DMS153 (cell line): ENCODE data around the gene TEX54.
"Not testable (repeated sequence)": the region's sequence is repeated elsewhere in the genome, so short reads cannot be mapped to it uniquely, and the experiment has no call there.

Experiments used
- DNase-seq: peaks from one replicate; lab custom pipeline; 2025; lab: John Stamatoyannopoulos, UW

The TEX54 gene

GRCh38 chr11:62832336-62833234 lies at the start of gene TEX54:
Gene TEX54, minus strand, starts transcription at chr11:62832841.
- DNase-seq = no peak

GRCh38 chr11:62882431-62882749 lies 49.7 kb upstream of the TEX54 start:
- no peak for DNase-seq

- peak; percentile 80 for DNase-seq
These were observed 49.2 kb upstream of the TEX54 start for GRCh38 chr11:62881579-62882430.

GRCh38 chr11:62880803-62881578 lies 48.4 kb upstream of the TEX54 start, which contains the start of gene SLC3A2:
Gene SLC3A2, plus strand, starts transcription at chr11:62880896. Its CDS starts 128 bp downstream, at chr11:62881024.
- DNase-seq = peak; percentile 80

GRCh38 chr11:62880231-62880802 lies 47.7 kb upstream of the TEX54 start:
- no peak for DNase-seq

DNA sequence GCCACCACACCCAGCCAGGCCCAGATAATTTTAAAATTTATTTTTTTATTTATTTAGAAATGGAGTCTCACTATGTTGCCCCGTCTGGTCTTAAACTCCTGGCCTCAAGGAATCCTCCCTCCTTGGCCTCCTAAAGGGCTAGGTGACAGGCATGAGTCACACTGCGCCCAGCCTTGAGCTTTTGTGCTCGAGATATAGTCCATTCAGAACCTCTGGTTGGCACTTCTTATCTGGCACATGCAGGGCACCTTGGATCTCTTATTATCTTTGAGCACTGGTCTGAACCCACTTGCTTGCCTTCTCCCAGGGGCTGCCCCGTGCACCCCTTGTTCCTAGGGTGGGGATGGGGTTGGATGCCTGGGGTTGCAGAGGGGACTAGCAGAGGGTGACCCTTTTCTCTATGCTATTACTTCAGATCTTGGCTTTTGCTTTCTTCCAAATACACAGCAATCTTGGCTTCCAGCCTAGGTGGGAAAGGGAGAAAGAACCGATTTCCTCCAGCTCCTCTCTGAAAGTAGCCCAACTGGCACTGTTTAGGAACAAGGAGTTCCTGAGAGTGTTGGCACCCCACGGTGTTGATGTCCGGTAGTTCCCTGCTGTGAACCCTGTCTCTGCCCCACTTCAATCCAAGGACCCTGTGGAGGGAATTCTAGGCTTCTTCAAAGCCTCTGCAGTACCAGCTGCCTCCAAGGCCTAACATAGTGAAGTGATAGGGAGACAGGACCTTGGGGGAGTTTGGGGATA lies 46.8 kb upstream of the TEX54 start:
- no peak for DNase-seq

GRCh38 chr11:62876712-62877111 lies 44.1 kb upstream of the TEX54 start:
- no peak for DNase-seq

DNA sequence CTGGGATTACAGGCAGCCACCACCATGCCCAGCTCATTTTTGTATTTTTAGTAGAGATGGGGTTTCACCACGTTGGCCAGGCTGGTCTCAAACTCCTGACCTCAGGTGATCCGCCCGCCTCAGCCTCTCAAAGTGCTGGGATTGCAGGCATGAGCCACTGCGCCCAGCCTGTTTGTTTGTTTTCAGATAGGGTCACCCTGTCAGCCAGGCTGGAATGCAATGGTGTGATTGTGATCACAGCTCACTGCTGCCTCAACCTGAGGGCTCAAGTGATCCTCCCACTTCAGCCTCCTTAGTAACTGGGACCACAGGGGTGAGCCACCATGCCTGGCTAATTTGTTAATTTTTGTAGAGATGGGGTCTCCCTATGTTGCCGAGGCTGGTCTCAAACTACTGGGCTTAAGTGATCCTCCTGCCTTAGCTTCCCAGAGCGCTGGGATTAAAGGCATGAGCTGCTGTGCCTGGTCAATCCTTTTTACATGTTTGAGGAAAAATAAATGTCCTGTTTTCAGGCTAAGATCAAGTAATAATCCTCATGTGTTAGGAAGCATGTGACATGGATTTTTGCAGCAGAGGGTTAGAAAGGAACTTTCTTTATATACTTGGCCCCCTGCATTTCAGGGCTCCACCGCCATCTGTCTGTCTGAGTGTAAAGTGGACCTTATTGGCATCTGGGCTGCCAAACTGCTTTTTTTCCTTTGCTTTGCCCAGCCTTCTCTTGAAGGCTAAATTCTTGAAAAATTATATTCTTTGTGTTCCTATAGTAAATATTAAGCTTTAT lies 43.2 kb upstream of the TEX54 start:
- no peak for DNase-seq

GRCh38 chr11:62874851-62875250 lies 42.2 kb upstream of the TEX54 start:
- DNase-seq = no peak

GRCh38 chr11:62865635-62866034 lies 33.0 kb upstream of the TEX54 start:
- DNase-seq = no peak

GRCh38 chr11:62863687-62864335 lies 31.2 kb upstream of the TEX54 start:
- no peak for DNase-seq

GRCh38 chr11:62861564-62862192 lies 29.0 kb upstream of the TEX54 start:
- DNase-seq = not testable (repeated sequence)

DNA sequence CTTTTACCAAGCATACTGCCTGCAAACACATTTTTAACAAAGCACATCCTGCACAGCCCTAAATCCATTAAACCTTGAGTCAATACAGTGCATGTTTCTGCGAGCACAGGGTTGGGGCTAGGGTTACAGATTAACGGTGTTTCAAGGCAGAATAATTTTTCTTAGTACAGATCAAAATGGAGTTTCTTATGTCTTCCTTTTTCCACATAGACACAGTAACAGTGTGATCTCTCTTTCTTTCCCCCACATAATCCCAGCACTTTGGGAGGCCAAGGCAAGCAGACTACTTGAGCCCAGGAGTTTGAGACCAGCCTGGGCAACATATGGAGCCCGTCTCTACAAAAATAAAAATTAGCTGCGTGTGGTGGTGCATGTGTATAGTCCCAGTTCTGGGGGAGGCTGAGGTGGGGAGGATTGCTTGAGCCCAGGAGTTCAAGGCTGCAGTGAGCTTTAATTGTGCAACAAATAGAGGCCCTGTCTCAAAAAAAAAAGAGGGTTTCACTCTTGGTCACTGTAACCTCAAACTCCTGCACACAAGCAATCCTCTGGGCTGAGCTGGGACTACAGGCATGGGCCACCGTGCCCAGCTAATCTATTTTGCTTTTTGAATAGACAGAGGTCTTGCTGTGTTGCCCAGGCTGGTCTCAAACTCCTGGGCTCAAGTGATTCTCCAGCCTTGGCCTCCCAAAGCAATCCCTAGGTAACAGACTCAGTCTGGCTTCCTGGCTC lies 28.4 kb upstream of the TEX54 start:
- DNase-seq = no peak

GRCh38 chr11:62859281-62859703 lies 26.7 kb upstream of the TEX54 start:
- not testable (repeated sequence) for DNase-seq

DNA sequence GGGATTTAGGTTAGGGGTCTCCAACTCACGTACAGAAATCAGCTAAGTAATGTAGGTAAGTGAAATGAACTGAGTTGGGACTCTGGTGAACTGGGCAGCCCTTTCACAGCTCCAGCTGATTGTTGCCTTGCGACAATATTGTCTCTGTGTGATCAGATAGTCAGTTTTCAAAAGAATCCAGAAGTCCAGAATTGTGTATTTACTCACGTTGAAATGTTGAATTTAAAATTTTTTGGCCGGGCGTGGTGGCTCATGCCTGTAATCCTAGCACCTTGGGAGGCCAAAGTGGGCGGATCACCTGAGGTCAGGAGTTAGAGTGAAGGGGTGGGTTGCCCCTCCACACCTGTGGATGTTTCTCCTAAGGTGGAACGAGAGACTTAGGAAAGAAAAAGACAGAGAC lies 25.6 kb upstream of the TEX54 start:
- DNase-seq = no peak

DNA sequence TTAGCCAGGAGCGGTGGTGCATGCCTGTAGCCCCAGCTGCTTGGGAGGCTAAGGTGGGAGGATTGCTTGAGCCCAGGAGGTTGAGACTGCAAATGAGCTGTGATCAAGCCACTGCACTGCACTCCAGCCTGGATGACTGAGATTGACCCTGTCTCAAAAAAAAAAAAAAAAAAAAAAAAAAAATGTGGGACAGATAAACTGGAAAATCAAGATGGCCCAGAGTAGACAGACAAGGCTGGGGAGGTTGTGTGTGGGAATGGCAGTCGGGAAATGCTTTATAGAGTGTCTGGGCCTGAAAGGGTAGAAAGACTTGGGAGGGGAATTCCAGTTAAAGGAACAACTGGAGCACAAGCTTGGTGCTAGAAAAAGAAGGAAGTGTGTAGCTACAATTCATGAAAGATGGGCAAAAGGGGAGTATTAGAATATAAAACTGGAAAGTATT lies 24.9 kb upstream of the TEX54 start:
- DNase-seq = no peak

GRCh38 chr11:62856333-62856895 lies 23.8 kb upstream of the TEX54 start:
- DNase-seq = no peak
